ENCODE measurements around the gene C1orf50.

DNA sequence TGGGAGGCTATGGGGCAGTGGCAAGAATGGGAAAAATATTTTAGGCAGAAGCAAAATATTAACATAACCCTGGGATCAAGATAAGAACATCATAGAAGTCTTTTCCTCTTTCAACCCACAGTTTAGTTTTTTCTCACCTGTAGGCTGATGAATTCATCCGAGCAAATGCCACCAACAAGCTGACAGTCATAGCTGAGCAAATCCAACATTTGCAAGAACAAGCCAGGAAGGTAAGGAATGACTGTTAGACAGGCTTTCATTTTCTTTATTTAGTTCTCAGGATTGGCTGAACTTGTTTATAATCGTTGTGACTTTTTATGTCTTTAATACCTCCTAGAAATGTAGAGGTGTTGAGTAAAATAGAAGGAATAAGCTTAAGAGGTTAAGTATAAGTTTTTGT lies 6.4 kb downstream of the C1orf50 start:
- TF ChIP-seq, protein P1, sequence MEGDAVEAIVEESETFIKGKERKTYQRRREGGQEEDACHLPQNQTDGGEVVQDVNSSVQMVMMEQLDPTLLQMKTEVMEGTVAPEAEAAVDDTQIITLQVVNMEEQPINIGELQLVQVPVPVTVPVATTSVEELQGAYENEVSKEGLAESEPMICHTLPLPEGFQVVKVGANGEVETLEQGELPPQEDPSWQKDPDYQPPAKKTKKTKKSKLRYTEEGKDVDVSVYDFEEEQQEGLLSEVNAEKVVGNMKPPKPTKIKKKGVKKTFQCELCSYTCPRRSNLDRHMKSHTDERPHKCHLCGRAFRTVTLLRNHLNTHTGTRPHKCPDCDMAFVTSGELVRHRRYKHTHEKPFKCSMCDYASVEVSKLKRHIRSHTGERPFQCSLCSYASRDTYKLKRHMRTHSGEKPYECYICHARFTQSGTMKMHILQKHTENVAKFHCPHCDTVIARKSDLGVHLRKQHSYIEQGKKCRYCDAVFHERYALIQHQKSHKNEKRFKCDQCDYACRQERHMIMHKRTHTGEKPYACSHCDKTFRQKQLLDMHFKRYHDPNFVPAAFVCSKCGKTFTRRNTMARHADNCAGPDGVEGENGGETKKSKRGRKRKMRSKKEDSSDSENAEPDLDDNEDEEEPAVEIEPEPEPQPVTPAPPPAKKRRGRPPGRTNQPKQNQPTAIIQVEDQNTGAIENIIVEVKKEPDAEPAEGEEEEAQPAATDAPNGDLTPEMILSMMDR (IDR thresholded peaks at IDR 0.05; ENCODE audit: low read depth, low read length): no peak
- TF ChIP-seq EZH2phosphoT487 (IDR thresholded peaks at IDR 0.05; ENCODE audit: low read depth): no peak

Measured in OCI-LY3 (cell line).